NCI-H1694 (cell line): Measurements from ENCODE around the gene SPARCL1.
"Not testable (repeated sequence)": the region's sequence is repeated elsewhere in the genome, so short reads cannot be mapped to it uniquely, and the experiment has no call there.

Experiments used
- DNase-seq: peaks from one replicate; lab custom pipeline; 2025; lab: John Stamatoyannopoulos, UW

Gene SPARCL1, protein sequence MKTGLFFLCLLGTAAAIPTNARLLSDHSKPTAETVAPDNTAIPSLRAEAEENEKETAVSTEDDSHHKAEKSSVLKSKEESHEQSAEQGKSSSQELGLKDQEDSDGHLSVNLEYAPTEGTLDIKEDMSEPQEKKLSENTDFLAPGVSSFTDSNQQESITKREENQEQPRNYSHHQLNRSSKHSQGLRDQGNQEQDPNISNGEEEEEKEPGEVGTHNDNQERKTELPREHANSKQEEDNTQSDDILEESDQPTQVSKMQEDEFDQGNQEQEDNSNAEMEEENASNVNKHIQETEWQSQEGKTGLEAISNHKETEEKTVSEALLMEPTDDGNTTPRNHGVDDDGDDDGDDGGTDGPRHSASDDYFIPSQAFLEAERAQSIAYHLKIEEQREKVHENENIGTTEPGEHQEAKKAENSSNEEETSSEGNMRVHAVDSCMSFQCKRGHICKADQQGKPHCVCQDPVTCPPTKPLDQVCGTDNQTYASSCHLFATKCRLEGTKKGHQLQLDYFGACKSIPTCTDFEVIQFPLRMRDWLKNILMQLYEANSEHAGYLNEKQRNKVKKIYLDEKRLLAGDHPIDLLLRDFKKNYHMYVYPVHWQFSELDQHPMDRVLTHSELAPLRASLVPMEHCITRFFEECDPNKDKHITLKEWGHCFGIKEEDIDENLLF

DNA sequence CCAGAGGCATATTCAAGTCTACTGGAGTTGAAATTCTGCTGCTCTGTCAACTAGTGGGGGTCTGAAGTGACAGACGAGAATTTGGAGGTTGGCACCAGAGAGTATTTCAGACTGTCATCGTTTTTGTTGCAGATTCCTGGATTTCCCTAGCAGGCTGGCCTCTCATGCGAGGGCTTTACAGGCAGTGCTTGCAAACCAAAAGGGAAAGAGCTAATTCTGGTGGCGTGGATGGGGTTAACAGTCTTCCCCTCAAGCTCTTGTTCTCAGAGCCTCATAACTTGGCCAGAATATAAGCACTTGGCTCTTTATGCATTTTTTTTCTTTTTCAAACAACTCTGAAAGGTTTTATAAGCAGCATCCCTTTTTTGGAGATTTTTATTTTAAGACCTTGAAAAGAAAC lies at the start of gene SPARCL1:
SPARCL1 (minus strand) TSS at position 190 of the 400 bp plus-strand sequence. CDS start 29,802 bp downstream, outside the sequence.
- no peak for DNase-seq

DNA sequence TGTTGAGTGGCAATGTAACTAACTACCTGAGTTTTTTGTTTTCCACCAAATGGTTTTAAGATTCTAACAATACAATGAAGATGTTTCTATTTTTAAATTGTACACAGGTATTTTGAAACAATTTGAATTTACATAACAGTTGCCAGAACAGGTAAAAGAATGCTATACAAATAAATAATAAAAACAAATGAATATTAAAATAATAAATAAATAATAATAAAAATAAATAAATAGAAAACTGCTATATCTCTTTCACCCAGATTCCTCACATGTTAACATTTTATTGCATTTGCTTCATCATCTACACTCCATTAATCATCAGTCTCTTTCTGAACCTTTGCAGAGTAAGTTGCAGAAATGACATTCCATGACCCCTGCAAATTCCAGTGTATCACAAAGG lies 46.8 kb upstream of the SPARCL1 start:
- no peak for DNase-seq

DNA sequence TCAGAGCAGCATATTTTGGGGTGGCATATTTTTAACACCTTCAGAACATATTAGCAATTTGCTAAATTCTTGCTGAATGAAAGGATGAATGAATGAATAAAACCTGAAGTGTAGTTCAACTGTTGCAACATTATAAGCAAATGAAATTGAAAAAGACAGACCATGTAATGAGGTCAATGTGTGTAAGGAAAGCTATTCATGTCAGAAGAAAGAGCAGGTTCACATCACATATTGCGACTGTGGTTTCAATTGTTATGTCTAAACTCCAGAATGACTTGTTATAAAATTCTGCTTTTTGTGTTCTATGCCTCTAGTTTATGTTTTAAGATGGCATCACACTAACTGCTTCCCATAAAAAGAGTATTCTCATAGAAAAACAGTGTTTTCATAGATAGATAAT lies 46.2 kb upstream of the SPARCL1 start:
- no peak for DNase-seq

DNA sequence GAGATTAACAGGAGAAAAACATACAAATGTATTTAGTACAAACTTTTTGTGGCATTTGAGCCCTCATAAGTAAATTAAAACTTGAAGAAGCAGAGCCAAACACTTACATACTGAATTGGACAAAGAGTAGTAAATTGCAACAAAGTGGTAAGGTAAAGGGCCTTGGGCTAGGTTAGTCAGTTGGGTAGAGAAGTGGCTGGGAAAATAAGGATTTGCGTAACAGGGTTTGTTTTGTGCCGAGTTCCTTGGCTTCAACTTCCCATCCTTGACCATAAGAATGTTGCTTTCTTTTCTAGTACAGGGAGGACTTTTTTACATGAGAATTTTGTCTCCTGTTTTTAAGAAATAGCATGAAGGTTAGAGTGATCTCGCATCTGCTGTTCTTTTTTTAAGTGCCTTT lies 45.8 kb upstream of the SPARCL1 start:
- DNase-seq, result no peak

DNA sequence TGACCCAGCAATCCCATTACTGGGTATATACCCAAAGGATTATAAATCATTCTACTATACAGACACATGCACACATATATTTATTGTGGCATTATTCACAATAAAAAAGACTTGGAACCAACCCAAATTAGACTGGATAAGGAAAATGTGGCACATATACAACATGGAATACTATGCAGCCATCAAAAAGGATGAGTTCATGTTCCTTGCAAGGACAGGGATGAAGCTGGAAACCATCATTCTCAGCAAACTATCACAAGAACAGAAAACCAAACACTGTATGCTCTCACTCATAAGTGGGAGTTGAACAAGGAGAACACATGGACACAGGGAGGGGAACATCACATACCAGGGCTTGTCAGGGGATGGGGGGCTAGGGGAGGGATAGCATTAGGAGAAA lies 45.2 kb upstream of the SPARCL1 start:
- DNase-seq, result not testable (repeated sequence)

DNA sequence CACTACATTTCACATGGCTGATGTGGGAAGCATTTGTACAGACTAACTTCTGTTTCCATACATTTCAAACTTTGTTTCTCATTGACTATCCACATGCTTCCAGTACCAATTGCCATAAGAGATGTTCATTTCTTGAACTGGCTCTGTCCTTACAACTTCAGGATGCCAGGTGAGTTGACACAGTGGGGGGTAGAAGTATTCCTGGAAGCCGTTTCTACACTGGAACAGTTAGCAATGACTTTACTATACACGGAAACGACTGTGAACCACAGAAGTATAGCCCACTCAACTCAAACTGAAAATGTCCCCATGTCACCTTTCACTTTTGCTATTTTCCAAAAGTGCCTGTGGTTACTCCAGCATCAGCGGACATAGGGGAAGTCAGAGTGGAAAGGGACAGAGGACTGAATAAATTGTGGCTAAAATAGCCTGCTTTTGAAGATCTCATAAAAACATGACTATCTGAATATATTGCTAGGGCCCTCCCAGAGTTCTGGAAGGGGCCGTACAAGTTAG lies 41.2 kb upstream of the SPARCL1 start:
- no peak for DNase-seq

DNA sequence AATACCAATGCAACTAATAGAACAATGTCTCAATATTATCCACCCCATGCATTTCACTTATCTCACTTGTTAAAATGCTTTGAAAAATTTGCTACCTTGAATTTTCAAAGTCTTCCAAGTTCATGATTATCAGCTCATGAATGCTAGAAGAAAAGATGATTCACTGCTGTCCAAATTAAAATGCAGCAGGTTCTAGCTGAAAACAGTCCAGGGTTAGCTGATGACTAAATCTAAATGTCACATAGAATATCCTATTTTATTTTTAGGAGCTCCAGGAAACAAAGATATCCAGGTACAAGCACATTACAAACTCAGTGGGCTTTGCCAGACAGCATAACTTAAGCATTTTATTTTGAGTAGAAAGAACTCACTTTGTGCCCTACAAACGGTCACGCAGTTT lies 38.0 kb upstream of the SPARCL1 start:
- no peak for DNase-seq

DNA sequence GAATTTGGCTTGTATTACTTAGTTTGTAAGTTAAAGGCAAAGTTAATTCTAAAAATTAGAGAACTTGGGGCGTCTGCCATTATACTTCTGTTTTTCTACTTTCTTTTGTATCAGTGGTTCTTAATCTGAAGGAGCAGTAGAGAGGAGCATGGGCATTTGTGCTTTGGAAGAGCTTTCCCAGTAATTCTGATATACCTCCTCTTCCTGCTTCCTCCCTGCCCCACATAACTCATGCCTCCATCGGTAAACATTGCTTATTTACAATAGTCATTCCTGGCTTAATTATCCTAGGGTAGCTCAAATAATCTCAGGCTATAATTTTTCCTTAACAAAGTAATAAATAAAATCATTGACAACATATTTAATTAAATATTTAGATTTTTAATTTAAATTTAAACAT lies 37.1 kb upstream of the SPARCL1 start:
- DNase-seq, result no peak

DNA sequence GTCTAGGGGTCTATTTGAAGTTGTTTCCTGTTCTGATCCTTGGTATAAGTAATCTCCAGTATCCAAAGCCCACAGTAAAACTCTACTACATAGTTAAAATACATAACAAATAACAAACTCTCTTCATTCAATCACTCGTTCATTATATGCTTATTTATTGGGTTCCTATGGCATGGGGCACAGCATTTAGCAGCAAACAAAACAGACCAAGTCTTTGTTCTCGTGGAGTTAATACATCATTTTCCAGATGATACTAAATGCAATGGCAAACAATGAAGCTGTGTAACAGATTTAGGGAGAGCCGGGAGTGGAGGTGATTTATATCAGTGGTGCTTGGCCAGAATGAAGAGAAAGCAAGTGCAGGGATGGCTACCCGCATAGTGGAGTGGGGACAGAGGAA lies 36.6 kb upstream of the SPARCL1 start:
- no peak for DNase-seq

DNA sequence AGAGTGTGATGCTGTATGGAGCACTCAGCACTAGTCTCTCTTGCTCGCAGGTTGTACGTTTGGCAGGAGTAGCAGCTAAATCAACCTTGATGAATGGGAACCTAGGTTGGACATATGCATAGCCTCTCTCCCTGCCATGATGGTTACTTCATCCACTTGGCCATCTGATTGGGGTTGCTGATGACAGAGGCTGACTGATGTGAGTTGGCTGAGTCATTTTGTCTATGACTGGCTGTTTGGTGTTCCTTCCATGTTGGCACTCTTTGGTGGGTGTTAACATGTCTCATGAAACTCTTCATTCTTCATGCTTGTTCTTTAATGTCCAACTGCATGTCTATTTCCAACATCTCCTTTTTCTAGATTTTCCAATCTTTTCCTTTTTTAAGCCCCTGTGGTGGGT lies 31.6 kb upstream of the SPARCL1 start:
- no peak for DNase-seq

DNA sequence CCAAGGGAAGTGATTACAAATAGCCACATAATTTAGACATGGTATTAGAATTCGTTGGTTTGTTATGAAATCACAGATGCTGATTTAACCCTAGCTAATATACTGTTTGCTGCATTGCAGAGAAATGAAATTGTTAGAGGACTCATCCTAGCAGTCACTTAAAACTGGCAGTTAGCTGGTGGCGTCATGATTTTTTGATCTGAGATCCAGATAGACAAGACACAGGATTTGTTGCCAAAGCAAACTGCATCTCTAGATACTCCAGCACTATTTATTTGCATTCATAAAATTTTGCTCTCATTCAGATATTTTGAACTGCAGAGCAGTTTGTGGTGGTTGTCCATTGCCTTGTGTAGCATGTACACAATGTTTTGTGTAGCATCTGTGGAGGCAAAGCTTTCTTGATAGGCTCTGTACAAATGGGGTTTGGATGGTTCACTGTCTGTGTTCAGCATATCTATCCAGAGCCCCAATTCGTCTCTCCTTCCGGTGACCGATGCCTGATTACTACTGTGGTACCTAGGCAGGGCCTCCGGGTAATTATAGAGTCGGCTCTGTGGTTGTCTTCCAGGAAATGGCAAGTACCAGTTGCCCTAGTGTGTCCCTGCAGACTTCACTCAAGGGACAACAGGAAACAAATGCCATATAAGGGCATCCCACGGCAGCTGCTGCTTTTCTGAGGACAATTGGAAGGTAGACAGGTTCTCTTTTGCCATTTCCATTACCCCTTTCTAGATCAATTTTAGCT lies 30.1 kb upstream of the SPARCL1 start:
- DNase-seq, result no peak

DNA sequence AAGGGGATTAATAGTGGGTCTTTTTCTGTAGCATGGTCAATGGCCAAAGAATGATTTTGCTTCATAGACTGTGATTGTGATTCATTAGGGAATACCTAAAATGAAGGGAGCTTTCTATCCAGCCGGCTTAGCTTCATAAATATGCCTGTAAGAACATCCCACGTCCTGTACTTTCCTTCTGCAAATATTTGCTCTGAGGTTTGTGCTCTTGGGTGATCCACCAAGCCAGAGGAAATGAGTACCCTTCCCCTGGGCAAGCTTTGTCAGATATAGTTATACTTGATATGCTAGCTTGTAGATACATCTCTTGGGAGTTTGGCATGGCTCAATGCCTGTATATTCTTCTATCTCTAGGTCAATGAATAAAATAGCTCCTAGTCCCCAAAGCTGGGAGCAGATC lies 28.2 kb upstream of the SPARCL1 start:
- DNase-seq, result no peak

DNA sequence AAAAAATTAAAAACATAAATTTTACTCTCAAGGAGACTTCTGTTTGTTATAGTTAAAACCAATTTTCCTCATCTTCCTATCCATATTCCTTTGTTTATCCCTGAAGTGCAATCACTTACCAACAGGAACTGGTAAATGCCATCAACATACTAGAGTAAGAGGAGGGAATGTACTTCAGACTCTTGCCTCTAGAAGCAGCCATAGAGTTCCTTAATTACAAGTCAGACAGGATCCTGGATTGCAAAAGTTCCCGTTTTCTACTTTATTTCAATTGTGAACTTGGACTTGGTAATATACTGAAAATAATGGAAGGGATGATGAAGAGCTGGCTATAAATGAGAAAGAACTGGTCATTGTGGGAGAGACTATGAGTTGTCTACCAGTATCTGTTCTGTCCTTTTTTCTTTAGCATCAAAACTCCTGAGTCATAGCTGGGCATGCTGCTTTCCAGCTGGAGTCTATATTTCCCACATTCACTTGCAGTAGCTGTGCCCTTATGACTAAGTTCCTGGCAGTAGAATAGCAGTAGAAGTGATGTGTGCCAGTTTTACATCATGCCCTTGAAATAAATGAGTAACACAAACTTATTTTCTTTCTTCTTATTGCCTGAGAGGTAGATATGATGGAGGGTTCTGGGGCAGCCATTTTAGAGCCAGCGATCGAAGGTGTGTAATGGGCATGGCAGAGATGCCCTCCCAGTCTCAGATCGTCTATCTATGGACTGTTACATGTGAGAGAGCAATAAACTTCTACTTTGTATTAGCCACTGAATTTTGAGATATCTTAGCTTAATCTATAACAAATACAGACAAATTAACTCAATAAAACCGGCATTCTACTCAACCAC lies 26.8 kb upstream of the SPARCL1 start:
- DNase-seq, result no peak

DNA sequence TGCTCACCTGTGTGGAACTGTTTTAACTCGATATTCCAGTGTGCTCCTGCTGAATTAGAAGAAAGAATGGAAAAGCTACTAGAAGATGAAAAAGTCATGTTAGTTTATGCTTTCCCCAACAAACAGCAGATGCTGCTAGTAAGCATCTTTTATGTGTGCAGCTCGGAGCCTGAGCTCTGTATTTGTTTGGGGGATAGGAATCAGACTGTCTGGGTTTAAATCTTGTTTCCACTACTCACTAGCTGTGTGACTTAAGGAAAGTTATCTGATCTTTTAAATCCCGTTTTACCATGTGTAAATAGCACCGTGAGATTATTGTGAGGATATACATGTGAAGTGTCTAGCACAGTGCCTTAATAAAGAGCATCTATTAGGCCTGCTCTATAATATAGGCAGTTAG lies 24.0 kb upstream of the SPARCL1 start:
- no peak for DNase-seq

DNA sequence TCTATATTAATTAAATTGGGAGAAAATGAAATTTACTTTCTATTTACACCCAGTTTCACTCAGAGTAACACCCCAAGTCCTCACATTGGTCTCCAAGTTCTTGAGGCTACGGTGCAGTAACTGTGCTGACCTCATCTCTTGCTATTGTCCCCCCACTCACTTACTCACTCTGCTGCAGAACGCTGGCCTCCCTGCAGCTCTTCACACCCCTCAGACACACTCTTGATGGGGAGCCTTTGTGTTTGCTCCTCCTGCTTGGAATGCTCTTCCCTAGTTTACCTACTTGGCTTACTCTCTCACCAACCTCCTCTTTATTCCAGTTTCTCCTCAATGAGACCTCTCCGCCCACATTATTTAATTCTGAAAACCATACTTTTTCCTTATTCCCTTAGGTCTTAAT lies 22.2 kb upstream of the SPARCL1 start:
- no peak for DNase-seq

DNA sequence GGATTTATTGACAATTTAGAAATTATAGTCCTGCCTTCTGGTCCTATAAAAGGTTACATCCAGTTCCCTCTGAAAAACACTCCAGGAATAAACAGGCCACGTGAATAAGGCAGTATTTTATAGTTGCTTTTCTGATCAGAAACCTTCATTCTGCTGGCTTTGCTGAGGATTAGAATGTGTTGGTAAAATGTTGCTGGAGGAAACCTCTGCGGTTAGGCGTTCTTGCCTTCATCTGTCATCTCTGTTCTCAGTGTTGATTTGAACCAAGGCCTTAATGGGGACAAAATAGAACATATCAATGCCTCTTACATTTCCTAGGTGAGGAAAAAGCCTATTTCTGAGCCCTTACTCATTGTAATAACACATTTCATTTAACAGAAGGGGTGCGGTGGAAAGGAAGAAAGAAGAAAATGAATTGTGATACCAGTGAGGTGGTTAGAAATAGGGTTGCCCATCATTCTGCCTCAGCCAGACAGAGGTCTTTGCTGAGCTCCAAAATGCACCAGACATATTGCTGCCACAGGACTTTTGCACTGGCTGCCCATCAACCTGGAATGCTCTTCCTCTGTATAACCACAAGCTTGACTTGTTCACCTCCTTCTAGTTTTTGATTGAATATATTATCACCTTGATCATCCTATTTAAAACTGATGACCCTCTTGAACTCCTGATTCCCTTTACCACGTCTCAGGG lies 18.0 kb upstream of the SPARCL1 start:
- no peak for DNase-seq

DNA sequence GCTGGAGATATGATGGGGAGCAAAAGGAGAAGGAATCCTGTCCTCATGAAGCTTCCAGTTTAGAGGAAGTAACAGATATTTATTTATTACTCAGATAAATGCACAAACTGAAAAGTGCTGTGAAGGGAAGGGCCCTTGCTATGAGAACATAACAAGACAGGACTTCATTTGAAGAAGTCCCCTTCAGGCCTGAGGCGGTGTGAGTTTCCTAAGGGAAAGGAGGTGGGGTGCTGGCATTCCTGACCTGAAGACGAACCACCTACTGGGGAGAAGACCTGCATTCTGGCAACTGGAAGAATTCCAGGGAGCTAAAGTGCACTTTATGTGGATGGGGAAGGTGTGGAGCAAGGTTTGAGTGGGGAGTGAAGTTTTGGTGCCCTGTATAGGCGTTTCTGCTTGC lies 15.9 kb upstream of the SPARCL1 start:
- DNase-seq, result no peak

DNA sequence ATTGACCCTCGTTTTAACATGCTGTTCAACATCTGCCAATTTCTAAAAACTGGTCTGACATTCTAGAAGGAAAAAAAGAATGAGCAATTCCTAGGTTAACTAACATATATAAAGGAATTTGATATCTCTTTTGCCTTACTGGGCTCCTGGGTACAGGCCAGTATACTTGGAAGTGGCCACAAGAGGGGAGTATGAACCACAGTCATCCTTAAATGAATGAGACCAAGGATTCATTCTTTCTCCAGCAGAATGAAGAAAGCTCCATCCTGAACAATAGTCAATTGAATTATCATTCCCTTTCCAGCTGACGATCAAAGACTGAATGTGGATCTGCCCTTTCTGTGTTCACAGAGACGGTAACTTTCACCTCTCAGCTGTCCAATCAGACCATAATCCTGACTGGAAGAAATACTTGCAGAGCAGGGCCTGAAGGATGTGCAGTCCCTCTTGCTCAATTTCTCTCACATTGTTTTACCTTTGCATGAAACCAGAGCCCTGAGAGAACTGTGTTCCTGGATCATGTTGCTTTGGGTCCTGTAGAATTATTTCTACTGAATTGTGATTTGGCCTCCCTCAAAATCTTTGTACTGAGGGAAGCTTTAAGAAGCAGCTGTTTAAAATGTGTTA lies 14.8 kb upstream of the SPARCL1 start:
- no peak for DNase-seq

DNA sequence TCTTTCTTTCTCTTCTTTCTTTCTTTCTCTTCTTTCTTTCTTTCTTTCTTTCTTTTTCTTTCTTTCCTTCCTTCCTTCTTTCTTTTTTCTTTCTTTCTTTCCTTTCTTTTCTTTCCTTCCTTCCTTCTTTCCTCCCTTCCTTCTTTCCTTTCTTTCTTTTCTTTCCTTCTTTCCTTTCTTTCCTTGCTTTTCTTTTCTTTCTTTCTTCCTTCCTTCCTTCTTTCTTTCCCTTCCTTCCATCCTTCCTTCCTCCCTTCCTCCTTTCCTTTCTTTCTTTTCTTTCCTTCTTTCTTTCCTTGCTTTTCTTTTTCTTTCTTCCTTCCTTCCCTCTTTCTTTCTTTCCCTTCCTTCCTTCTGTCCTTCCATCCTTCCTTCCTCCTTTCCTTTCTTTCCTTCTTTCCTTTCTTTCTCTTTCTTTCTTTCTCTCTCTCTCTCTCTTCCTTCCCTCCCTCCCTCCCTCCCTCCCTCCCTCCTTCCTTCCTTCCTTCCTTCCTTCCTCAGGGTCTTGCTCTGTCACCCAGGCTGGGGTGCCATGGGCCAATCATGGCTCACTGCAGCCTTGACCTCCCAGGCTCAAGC lies 13.6 kb upstream of the SPARCL1 start:
- no peak for DNase-seq

DNA sequence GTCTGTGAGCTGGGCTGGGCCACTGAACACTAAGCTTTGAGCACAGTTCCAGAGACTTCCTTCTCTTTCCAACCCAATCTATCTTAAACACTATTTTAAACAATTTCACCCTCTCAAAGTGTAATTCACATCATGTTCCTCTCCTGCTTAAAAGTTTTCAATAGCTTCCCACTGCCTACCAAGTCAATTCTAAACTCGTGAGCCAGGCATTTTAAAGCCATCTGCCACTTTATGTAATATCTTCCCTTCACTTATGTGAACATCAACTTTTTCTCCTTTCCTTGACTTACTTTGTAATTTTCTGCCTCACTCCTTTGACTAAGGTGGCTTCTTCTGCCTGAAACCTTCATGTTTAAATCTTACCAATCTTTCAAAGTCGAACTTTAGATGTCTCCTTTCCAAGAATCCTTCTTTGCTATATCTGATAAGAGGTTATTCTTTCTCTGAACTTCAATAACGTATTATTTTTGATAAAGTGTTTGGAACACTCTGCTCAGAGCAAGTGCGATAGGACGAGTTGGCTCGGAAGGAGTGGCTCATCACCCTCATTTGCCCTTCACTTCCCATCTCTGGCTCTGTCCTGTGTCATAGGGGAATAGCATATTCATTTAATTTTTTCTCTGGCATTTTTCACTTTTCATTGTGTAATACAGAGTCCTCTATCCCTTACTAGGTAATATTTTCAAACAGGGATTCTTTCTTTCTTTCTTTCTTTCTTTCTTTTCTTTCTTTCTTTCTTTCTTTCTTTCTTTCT lies 13.0 kb upstream of the SPARCL1 start:
- DNase-seq, result no peak
